Measurements from ENCODE around the gene KATNB1. TPM values are rescaled to one million over a fixed set of nuclear protein-coding genes. Genes with fewer than 3 reads are reported as not detected.
A peak's percentile ranks its signal among the peaks of the same experiment; 100 is the strongest.

The KATNB1 gene
- total and polyA plus RNA-seq, 8 donors = 11.7 to 20.1 (median 14.6) TPM

- no peak for TF ChIP-seq CTCF (IDR thresholded peaks at IDR 0.05)
- Histone ChIP-seq H3K4me1 (peaks cover 0 to 8% of the 10 kb centered on the region in 2 donors), H3K27ac (peak overlapping the region in 1 of 2 donors; percentile 41), H3K4me3 (no peak overlapping the region), H3K9me3 (no peaks in the 10 kb centered on the region), H3K36me3 (peaks cover 0 to 93% of the 10 kb centered on the region in 2 donors), H3K27me3 (no peaks in the 10 kb centered on the region)
- peak in 2 of 4 donors; percentile 77 to 83 for DNase-seq
- peak; percentile 69 for ATAC-seq
- intact Hi-C loops (cut with DNase I) = no loop called here
Observed at GRCh38 chr16:57764341-57765159, 29.0 kb downstream of the KATNB1 start.

GRCh38 chr16:57765160-57765728 is 29.7 kb downstream of the KATNB1 start:
- Histone ChIP-seq H3K36me3 (peaks cover 0 to 93% of the 10 kb centered on the region in 2 donors), H3K4me1 (peaks cover 0 to 8% of the 10 kb centered on the region in 2 donors), H3K9me3 (no peaks in the 10 kb centered on the region), H3K27me3 (no peaks in the 10 kb centered on the region), H3K27ac (no peak overlapping the region), H3K4me3 (no peak overlapping the region)
- peak in 1 of 4 donors; percentile 50 for DNase-seq
- intact Hi-C loops (cut with DNase I) = no loop called here
- TF ChIP-seq CTCF (IDR thresholded peaks at IDR 0.05) = no peak
- no peak for ATAC-seq

DNA sequence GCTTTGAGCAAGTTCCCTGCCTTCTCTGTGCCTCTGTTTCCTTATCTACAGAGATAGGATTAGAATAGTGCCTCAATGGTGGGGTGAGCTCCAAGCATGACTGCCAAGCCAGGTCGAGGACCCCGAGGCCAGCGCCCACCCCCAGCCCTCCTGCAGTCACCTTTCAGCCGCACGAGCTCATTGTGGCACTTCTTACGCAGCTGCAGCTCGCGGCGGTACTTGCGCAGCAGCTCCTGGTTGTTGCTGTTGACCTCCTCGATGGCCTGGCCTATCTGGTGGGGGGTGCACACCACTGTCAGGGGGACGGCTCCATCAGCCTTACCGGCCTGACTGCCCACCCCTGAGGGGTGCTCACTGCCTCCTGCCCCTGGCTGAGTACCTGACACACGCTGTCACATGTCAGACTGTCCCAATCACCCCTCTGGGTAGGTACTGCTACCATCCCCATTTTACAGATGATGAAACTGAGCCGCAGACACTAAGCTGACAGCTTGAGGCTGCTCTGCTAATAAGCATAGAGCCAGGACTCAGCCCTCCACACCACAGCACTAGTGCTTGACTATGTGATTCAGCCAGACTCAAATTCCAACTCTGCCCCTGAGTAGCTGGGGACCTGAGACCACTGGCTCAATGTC is 31.3 kb downstream of the KATNB1 start:
- Histone ChIP-seq H3K36me3 (peaks cover 0 to 93% of the 10 kb centered on the region in 2 donors), H3K27ac (no peak overlapping the region), H3K4me3 (no peak overlapping the region), H3K4me1 (peaks cover 0 to 8% of the 10 kb centered on the region in 2 donors), H3K9me3 (no peaks in the 10 kb centered on the region), H3K27me3 (no peaks in the 10 kb centered on the region)
- DNase-seq (peak in 1 of 4 donors; percentile 58), ATAC-seq (no peak)
- intact Hi-C loops (cut with DNase I) = no loop called here
- TF ChIP-seq CTCF (IDR thresholded peaks at IDR 0.05) = no peak

DNA sequence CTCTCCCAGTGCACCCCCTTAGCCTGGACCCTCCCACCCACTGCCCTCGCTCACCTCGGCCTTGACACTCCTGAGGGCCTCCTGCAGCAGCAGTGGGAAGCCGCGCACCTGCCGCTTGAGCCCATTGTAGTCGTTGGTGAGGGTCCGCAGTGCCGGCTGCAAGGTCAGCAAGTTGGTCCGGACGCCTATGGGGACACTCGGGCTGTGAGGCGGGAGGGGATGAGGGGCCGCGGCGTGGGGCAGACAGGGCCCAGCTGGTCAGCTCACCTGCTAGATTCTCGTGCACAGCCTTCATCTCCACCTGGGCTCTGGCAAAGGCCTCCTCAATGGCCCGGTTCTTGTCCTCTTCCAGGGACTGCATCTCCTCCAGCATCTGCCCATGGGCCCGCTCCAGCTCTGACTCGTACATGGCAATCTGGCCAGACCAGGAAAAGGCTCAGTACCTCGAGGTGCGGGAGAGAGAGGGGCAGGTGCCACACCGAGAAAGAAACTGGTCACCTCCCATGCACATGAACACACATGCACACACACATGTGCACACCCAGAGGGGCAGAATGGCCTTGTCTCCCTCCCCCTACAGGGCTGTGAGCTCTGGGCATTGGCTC is 34.1 kb downstream of the KATNB1 start:
- intact Hi-C loops (cut with DNase I) = no loop called here
- Histone ChIP-seq H3K36me3 (peaks cover 0 to 70% of the 10 kb centered on the region in 2 donors), H3K9me3 (no peaks in the 10 kb centered on the region), H3K27me3 (no peaks in the 10 kb centered on the region), H3K4me1 (peaks cover 0 to 10% of the 10 kb centered on the region in 2 donors), H3K27ac (no peak overlapping the region), H3K4me3 (no peak overlapping the region)
- DNase-seq (peak in 1 of 4 donors; percentile 73), ATAC-seq (no peak)
- TF ChIP-seq CTCF (IDR thresholded peaks at IDR 0.05) = no peak
